A204.1 (cell line): ENCODE data around the gene RRP9.
"Not testable (repeated sequence)": the region's sequence is repeated elsewhere in the genome, so short reads cannot be mapped to it uniquely, and the experiment has no call there.

Experiments used
- FAIRE-seq: peaks from 2 replicates; lab custom pipeline; 2012; peaks lifted over from hg19 to GRCh38; lab: Jason Lieb, UNC

Gene RRP9, protein sequence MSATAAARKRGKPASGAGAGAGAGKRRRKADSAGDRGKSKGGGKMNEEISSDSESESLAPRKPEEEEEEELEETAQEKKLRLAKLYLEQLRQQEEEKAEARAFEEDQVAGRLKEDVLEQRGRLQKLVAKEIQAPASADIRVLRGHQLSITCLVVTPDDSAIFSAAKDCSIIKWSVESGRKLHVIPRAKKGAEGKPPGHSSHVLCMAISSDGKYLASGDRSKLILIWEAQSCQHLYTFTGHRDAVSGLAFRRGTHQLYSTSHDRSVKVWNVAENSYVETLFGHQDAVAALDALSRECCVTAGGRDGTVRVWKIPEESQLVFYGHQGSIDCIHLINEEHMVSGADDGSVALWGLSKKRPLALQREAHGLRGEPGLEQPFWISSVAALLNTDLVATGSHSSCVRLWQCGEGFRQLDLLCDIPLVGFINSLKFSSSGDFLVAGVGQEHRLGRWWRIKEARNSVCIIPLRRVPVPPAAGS

DNA sequence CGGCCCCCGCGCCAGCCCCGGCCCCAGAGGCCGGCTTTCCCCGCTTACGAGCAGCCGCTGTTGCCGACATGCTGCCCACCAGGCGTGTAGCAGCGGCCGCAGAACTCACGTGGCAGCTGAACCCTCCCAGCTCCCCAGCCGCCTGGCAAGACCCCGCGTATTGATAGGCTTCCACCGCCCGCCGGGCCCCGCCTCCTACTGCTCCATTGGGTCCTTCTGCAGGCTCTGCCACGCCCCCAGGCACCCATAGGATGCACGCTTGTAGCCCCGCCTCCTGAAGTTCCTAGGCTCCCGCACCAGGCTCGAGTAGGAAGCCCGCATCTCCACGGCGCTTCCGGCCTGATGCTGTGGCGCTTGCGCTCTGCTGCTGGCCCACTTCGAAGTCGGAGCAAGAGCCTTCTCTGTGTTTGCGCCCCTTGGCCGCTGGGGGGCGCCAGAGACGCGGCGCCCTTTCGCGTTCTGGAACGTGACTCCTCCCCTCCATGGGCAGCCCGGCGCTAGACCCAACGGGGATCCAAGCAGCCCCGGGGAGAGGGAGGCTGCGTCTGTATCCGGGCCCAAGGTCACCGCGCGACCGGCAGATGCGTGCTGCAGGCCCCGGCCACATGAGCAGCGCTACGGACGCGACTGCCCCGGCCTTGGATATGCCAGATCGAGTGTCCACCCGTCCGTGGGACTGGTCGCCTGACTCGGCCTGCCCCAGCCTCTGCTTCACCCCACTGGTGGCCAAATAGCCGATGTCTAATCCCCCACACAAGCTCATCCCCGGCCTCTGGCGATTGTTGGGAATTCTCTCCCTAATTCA, at the start of gene RRP9, which contains the start of gene PARP3:
TSS of gene RRP9 (minus strand) at position 107 of the 805 bp plus-strand sequence. CDS start at position 70, 37 bp downstream.
TSS of gene PARP3 (plus strand) at position 566 of the 805 bp plus-strand sequence. CDS start 993 bp downstream, outside the sequence.
- FAIRE-seq: peak; percentile 99

DNA sequence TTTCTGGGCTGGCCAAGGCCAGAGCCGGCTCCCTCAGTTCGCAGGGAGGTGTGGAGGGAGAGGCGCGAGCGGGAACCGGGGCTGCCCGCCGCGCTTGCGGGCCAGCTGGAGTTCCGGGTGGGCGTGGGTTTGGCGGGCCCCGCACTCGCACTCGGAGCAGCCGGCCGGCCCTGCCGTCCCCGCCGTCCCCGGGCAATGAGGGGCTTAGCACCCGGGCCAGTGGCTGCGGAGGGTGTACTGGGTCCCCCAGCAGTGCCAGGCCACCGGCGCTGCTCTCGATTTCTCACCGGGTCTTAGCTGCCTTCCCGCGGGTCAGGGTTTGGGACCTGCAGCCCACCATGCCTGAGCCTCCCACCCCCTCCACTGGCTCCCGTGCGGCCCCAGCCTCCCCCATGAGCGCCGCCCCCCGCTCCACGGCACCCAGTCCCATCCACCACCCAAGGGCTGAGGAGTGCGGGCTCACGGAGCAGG, 48.8 kb upstream of the RRP9 start:
- not testable (repeated sequence) for FAIRE-seq

DNA sequence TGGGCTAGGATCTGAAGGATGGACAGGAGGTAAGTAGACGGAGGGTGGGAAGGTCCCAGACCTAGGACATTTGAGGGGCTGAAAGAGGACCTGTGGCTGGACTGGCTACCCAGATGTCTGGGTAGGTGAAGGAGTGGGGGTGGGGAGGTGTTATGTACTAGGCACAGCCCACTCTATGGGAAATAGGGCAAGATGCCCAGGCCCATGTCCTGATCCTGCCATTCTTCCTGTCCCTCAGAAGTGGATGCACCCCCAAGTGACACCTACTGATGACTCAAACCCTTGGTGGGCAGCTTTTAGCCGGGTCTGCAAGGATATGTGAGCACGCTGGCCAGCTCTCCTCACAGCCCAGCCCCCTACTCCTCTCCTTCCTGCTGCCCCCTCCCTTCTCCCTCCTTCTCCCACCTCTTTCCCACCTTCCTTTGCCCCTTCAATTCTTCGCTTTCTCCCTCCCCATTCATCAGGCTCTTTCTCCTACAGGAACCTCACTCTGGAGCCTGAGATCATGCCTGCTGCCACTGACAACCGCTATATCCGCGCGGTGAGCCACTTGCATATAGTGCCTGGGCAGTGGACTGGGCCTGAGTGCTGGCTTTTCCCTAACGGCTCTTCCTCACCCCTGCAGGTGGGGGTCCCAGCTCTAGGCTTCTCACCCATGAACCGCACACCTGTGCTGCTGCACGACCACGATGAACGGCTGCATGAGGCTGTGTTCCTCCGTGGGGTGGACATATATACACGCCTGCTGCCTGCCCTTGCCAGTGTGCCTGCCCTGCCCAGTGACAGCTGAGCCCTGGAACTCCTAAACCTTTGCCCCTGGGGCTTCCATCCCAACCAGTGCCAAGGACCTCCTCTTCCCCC, 46.8 kb upstream of the RRP9 start:
- no peak for FAIRE-seq

DNA sequence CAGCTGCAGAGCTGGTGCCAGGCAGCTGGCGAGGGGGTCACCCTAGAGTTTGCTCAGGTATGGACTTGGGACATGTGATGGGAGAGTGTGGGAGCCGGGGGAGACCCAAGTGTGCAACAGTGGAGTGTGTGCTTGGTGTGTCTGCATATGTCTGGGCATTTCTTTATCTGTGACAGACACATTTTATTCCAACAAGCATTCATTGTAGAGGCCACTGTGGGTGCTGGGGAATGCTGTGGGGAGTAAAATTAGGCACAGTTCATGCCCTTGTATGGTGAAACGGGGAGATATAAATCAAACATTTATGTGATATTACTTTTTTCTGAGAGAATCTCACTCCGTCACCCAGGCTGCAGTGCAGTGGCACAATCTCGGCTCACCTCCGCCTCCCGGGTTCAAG, 45.9 kb upstream of the RRP9 start:
- FAIRE-seq: no peak

DNA sequence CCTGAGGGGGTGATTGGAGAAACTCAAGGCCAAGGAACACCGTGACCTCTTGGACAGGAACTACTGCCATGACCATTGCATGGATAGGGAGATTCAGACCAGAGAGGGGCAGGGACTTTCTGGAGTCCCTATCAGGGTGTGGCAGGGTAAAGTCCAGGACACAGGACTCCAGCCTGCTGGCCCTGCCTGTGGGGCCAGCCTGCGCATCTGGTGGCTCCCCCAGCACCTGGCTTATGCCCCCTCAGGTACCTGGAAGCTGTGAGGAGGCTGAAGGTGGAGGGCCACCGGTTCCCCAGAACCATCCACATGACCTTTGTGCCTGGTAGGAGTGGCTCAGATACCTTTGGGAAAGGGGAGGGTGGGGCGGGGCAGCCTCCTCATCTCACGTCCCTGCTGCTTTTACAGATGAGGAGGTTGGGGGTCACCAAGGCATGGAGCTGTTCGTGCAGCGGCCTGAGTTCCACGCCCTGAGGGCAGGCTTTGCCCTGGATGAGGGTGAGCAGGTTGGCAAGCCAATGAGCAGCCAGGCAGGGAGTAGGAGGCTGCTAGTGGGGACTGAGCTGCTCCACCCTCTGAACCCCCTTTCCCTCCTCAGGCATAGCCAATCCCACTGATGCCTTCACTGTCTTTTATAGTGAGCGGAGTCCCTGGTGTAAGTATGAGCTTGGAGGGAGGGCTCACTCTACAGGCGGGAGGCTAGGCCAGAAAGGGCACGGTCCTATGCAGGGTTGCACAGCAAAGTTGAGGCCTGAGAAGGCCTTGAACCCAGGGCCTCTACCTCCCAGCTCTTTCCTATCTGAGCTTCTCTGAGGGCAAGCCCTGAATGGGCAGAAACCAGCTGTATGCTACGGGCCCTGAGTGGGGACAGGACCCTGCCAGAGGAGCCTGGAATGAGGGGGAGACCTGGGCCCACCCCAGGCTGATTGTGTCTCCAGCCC, 44.6 kb upstream of the RRP9 start:
- FAIRE-seq: no peak

DNA sequence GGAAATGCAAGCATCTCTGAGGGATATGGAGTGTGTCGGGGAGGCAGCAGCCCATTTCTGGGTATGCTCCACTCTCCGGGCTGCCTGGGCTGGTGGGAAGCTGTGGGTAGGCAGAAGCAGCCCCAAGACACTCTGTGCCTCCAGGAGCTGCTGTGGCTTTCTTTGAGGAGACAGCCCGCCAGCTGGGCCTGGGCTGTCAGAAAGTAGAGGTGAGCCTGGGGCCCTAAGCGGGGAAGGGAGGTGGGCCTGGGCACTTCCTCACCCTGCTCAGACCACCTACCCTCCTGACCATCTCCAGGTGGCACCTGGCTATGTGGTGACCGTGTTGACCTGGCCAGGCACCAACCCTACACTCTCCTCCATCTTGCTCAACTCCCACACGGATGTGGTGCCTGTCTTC, 43.4 kb upstream of the RRP9 start:
- no peak for FAIRE-seq

DNA sequence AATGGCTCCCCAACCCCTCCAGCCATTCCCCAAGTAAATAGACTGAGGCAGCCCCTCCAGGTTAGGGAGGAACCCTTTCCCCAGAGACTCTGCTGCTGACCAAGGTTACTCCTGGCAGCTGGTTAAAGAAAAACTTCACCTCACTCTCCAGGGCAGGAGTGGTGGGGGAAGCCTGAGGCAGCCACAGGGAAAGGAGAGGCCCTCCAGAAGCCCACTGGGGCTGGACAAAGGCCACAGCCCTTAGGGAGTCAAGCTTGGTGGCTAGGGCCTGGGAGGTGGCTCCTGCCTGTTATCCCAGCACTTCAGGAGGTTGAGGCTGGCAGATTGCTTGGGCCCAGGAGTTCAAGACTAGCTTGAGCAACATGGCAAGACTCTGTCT, 42.6 kb upstream of the RRP9 start:
- FAIRE-seq: no peak

DNA sequence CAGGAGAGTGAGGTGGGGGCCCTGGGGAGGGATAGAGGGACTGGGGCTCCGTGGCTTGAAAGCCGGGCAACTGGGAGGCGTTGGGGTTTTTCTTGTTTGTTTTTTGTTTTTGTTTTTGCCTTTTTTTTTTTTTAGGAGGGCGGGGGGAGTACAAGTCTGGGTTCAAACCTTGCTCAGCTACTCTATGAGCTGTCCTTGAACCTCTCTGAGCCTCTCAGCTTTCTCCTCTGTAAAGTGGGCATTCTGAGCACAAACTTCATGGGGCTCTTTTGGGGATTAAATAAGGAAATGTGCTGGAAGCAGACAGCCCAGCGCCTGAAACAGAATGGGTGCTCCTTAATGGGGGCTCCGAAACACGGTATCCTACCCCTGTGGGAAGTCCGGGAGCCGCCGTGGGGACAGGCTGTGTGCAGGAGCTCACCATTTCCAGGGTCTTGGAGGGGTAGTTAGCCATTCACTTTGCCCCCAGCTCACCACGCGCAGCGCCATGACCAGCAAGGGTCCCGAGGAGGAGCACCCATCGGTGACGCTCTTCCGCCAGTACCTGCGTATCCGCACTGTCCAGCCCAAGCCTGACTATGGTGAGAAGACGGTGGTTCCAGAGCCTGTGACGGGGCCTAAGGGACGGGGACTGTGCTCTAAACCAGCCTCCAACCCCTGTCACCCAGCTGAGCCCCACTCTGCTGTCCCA, 42.0 kb upstream of the RRP9 start:
- no peak for FAIRE-seq

DNA sequence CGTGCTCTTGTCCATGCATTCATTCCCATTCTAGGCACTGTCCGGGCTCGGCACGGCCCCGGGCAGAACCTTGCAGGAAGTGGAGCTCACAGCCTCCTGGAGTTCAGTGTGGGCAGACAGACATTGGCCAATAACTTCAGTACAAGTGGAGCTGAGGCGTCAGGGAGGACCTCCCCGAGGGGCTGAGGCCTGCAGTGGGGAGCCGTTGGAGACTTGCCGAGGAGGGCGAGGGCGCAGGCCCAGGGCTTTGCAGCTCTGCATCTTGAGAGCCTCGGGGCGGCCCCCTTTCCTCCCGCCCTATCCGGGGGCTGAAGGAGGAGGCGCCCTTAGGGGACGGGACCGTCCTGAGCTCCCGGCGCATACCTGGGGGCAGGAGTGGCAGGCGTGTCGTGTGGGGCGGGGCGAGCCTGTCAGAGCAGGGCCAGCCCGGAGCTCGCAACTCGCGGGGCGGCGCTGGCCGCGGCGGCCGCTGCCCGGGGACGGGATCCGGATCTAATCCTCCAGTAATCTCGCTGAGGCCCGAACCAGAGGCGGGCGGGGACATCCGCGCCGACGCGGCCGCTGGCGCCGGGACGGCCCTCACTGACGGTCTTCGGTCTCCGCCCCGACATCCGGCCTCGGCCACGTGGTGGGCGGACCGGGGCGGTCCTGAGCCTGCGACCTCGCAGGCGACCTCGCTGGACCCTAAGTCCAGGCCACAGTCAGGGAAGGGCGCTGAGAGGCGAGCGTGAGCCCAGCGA, 41.3 kb upstream of the RRP9 start, which contains the start of gene ACY1:
TSS of gene ACY1 (plus strand) at position 698 of the 740 bp plus-strand sequence. CDS start 530 bp downstream, outside the sequence.
- no peak for FAIRE-seq

DNA sequence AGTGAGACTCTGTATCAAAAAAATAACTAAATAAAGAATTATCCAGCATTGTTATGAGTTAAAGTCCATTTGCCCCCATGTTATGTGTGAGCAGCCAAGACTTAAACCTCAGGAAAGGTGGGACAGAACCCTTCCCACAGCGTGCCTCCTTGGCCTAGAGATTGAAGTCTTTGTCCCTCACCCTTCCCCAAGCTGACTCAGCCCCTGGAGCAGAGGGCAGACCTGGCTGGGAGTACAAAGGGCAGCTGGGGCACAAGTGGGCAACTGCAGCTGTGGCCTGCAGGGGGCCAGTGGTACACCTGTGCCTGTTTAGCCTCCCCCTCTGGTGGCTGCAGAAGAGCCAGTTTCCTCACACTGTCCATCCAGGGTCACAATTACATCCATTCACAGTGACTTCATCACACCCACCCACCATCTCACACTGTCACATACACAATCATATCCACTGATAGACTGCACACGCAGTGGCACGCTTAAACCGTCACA, 40.7 kb upstream of the RRP9 start:
- no peak for FAIRE-seq

DNA sequence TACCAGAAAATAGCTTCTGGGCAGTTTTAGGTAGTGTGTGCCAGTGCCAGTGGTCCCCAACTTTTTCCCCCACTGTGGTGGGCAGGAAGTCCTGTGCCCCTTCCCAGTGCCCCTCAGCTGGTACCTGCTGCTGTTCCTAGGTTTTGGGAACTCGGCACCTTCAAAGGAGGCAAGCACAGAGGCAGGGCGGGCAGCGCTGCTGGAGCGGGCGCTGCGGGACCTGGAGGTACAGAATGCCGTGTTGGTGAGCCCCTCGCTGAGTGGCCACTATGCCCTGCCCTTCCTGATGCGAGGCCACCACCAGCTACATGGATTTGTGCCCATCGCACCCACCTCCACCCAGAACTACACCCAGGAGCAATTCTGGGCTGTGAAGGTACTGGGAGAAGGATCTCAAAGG, 38.5 kb upstream of the RRP9 start:
- FAIRE-seq: no peak

DNA sequence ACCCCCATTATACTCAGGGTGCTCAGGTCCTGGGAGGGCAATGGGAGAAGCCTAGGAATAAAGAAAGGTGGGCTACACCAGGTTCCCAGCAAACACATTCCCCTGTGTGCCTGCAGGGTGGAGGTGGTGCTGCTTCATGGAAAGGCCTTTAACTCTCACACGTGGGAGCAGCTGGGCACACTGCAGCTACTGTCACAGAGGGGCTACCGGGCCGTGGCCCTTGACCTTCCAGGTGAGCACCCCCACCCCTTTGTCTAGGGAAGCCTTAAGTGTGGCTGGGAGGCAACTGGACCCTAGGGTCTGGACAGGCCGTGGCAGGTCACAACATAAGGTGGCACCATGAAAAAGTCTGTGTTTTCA, 36.4 kb upstream of the RRP9 start:
- no peak for FAIRE-seq

DNA sequence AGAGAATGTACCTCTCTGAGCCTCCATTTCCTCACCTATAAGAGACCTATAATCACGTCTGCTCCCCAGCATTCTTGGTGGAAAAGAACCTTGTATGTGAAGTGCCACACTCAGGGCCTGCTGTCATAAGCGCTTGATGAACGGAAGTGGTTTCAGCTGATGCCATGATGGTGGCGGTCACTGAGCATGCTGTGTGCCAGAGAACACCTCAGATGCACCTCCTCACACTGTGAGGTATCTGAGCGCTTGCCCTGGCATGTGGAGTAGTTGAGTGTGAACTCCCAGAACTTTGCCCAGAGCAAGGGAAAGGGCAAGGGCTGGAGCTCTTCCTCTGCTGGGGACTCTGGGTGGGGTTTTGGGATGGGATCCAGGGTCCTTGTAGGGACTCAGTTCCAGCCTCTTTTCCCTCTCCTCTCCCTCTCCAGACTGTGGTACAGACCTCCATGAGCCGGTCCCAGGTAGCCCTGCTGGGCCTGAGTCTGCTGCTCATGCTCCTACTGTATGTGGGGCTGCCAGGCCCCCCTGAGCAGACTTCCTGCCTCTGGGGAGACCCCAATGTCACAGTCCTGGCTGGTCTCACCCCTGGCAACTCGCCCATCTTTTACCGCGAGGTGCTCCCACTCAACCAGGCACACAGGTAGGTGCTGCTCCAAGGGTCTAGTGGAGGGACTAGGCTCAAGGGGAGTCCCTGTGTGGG, 35.9 kb upstream of the RRP9 start:
- no peak for FAIRE-seq

DNA sequence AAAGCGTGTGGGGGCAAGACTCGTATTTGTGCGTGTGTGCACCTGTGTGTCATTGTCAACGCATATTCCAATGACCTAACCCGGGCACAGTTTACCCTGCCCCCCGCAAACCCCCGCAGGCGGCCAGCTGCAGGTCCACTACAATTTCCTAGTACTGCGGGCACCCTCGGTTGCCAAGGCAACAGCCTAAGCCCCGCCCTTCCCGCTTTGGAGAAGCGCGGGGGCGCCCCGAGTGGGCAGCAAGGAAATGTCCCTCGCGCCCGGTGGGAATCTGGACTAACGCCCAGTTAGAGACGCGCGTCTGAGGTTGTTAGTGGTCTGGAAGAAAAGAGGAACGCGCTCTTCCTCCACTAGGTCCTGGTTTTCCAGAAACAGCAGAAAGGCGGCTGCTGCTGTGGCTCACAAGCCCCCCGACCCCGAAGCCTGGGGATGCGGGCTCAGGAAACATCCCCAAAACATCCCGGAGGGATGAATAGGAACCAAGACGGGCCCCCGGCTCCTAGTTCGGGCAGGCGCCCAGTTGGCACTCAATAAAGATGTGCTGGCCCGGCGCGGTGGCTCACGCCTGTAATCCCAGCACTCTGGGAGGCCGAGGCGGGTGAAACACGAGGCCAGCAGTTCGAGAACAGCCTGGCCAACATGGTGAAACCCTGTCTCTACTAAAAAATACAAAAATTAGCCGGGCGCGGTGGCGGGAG, 34.3 kb upstream of the RRP9 start:
- no peak for FAIRE-seq

DNA sequence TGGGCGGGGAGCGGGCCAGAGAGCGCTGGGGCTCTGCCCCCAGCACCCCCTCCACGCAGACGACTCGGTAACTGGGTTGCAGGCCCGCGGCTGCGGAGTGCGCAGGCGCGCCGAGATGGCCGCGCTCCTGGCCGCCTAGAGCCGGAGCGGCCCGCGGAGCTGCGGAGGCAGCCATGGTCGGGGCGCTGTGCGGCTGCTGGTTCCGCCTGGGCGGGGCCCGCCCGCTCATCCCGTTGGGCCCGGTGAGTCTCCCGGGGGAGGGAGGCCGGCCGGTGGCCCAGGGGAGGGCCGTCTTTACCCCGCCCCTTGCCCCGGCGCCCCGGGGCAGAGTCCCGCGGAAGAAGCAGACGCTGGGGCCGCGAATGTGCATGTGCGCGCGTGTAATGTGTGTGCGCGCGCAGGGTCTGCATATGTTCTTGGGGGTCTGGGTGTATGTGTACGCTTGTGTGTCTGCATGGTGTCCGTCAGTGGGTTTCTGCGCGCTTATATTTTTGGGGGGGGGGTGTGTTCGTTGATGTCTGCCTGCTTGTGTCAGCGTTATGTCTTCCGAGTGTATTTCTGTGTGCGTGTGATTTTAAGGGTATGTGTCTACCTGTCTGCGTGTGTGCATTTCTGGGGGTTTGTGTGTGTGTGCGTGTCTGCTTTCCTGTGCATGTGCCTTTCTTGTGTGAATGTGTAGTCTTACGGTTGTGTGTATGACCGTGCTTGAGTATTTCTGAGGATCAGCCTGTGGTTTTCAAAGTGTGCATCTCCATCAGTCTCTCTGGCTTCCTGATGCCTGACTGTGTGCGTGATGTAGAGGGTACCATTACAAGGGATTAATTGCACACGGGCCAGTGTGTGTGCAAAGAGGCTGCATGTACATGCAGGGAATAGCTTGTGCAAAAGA, 33.5 kb upstream of the RRP9 start, which contains the start of gene ABHD14A:
TSS of gene ABHD14A (plus strand) at position 102 of the 889 bp plus-strand sequence. CDS start at position 174, 72 bp downstream.
- FAIRE-seq: no peak

DNA sequence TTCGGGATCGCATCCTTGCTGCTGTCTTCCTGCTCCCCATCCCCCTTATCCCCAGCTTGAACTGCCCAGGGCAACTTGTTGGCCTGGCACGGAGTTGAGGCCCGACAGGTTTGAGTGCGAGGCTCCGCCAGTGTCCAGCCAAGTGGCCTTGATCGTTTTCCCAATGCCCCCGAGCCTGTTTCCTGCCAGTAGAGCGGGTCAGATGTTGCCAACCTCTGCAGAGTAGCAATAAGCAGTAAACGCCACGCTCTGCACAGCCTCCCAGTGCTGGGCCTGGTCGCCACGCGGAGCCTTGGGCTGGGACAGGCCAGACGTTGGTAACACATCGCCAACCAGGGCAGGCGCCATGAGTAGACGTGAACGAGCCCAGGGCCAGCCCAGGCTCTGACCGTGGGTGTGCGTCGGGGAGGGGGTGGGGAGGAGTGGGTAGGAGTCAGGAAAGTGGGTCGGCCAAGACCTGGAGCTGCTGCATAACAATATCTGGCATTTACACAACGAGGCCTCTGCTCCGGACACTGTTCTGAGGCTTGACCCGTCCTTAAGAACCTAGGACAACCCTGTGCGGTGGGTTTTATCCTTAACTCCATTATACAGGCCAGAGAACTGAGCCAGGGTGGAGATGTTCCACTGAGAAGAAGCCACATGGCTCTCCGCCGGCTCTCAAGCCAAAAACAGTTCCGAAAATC, 32.7 kb upstream of the RRP9 start:
- FAIRE-seq: no peak
